CD4-positive, alpha-beta T cell (primary cell): ENCODE measurements around the gene CNTFR. TPM values are rescaled to one million over a fixed set of nuclear protein-coding genes. Genes with fewer than 3 reads are reported as not detected.

Experiments
- ATAC-seq: fragments of 200-7000 bp; cut with Tn5 transposase; one replicate; pipeline ENCODE4 v1.10.0; 2022; ENCODE audit warnings: mild to moderate bottlenecking; ENCODE audit not compliant: poor library complexity
- CTCF ChIA-PET: fragments of 350-600 bp; sonication (Branson Sonifier 250); formaldehyde crosslinking; loops from one replicate; lab custom pipeline; 2021; ENCODE audit warnings: antibody characterized with exemption, inconsistent platforms; lab: Charles Lee
- POLR2A ChIA-PET: fragments of 350-600 bp; sonication (Branson Sonifier 250); formaldehyde crosslinking; loops from one replicate; lab custom pipeline; 2021; ENCODE audit warnings: antibody characterized with exemption, inconsistent platforms; lab: Charles Lee
- DNase-seq, 14 experiments: peaks; one replicate each; pipeline ENCODE4 v3.0.0-alpha.2; 2013 to 2020; ENCODE audit warnings: mixed read lengths in 2 of 14
- H3K27ac ChIP-seq, 2 donors: one replicate each; pipeline versions ENCODE4 v1.5.1 to v1.7.0; 2013; ENCODE audit warnings: low read length in 2 of 2, low read depth in 1 of 2, mild to moderate bottlenecking in 1 of 2
- H3K27me3 ChIP-seq, 2 experiments: 1 replicate in 1 of 2; 2 replicates in 1 of 2; pipeline versions ENCODE4 v1.6.1 to v1.7.0; 2013; ENCODE audit warnings: low read length in 2 of 2, control low read depth in 1 of 2, mild to moderate bottlenecking in 1 of 2, moderate library complexity in 1 of 2; ENCODE audit not compliant: insufficient read depth in 2 of 2, control insufficient read depth in 1 of 2
- H3K36me3 ChIP-seq: one replicate; pipeline ENCODE4 v1.6.1; 2013; ENCODE audit warnings: low read length, control low read depth; ENCODE audit not compliant: insufficient read depth
- H3K4me1 ChIP-seq: one replicate; pipeline ENCODE4 v1.6.1; 2013; ENCODE audit warnings: low read length, control low read depth; ENCODE audit not compliant: insufficient read depth
- H3K4me3 ChIP-seq: one replicate; pipeline ENCODE4 v1.5.1; 2013; ENCODE audit warnings: mild to moderate bottlenecking, low read length, moderate library complexity
- H3K9me3 ChIP-seq, 2 experiments: 1 replicate in 1 of 2; 2 replicates in 1 of 2; pipeline versions ENCODE4 v1.6.1 to v1.7.0; 2013; ENCODE audit warnings: low read length in 2 of 2, mild to moderate bottlenecking in 2 of 2, control low read depth in 1 of 2, moderate library complexity in 1 of 2; ENCODE audit not compliant: control insufficient read depth in 1 of 2, insufficient read depth in 1 of 2
- H3K27ac Mint-ChIP-seq: one replicate; pipeline ENCODE4 v1.8.0; 2020; ENCODE audit warnings: mixed read lengths
- H3K27me3 Mint-ChIP-seq: one replicate; pipeline ENCODE4 v1.8.0; 2021; ENCODE audit warnings: mixed read lengths
- H3K36me3 Mint-ChIP-seq: one replicate; pipeline ENCODE4 v1.8.0; 2021; ENCODE audit warnings: low read depth, mixed read lengths
- H3K4me1 Mint-ChIP-seq: one replicate; pipeline ENCODE4 v1.8.0; 2021; ENCODE audit warnings: low read depth, mixed read lengths
- H3K4me3 Mint-ChIP-seq: one replicate; pipeline ENCODE4 v1.8.0; 2020; ENCODE audit warnings: mild to moderate bottlenecking, mixed read lengths
- H3K9me3 Mint-ChIP-seq: one replicate; pipeline ENCODE4 v1.8.0; 2020; ENCODE audit warnings: mixed read lengths
- CTCF ChIP-seq: fragments of 200-600 bp; IDR thresholded peaks from one replicate; pipeline ENCODE4 v1.8.0; 2022; ENCODE audit warnings: antibody characterized with exemption, mild to moderate bottlenecking
- intact Hi-C, 2 experiments: fragments of 100-400 bp; cut with DNase I in 1 of 2; cut with micrococcal nuclease in 1 of 2; formaldehyde crosslinking; loops; one replicate each; pipeline versions ENCODE4 v1.15.1 to v1.9.0; 2023 to 2025; cut with DNase I, micrococcal nuclease
- total RNA-seq, 174 experiments: library from RNA in 2 of 174; stranded (reverse) in 2 of 174; gene quantifications; one replicate each; pipeline ENCODE4 v1.2.3 and lab custom pipeline; 2021 to 2026

Gene CNTFR
- total RNA-seq, 2 experiments from 2014 or later, result not detected

- no peak for ATAC-seq
- Mint-ChIP-seq H3K27ac (no peak overlapping the region), H3K4me3 (no peak overlapping the region), H3K27me3 (peaks cover 5% of the 10 kb centered on the region), H3K4me1 (peaks cover 18% of the 10 kb centered on the region), H3K36me3 (peaks cover 10% of the 10 kb centered on the region), H3K9me3 (no peaks in the 10 kb centered on the region)
- TF ChIP-seq CTCF, result no peak
- CTCF ChIA-PET, result interaction anchor here (1.9 kb wide), 1 partner anchor 27 kb away, joined by 9 read pairs; no protein-coding TSS in a partner anchor
- Histone ChIP-seq H3K27ac (no peak overlapping the region), H3K4me1 (peaks cover 15% of the 10 kb centered on the region), H3K27me3 (no peaks in the 10 kb centered on the region), H3K36me3 (no peaks in the 10 kb centered on the region), H3K4me3 (no peak overlapping the region), H3K9me3 (peaks cover 0 to 3% of the 10 kb centered on the region in 2 experiments)
- POLR2A ChIA-PET, result no interaction called here
- no peak for DNase-seq
- intact Hi-C loops, result no loop called here
Observed at GRCh38 chr9:34606905-34607304, 17.4 kb upstream of the CNTFR start.

GRCh38 chr9:34606190-34606589, 16.7 kb upstream of the CNTFR start:
- TF ChIP-seq CTCF, result no peak
- peaks cover 5% of the 10 kb centered on the region for H3K27me3 Mint-ChIP-seq

GRCh38 chr9:34603610-34604231, 14.2 kb upstream of the CNTFR start:
- H3K27ac Mint-ChIP-seq, result no peak overlapping the region
- peak; percentile 94 for TF ChIP-seq CTCF
- ATAC-seq, result peak; percentile 98
- H3K4me3 Mint-ChIP-seq, result no peak overlapping the region
- H3K27me3 Mint-ChIP-seq, result peaks cover 5% of the 10 kb centered on the region
- intact Hi-C loops, result no loop called here
- H3K9me3 Mint-ChIP-seq, result no peaks in the 10 kb centered on the region
- no peaks in the 10 kb centered on the region for H3K36me3 ChIP-seq
- no peaks in the 10 kb centered on the region for H3K27me3 ChIP-seq
- DNase-seq, result peak; percentile 70 to 87 (median 78)
- no peaks in the 10 kb centered on the region for H3K4me1 ChIP-seq
- H3K4me3 ChIP-seq, result no peak overlapping the region
- no peaks in the 10 kb centered on the region for H3K4me1 Mint-ChIP-seq
- ChIA-PET CTCF (interaction anchor here (0.7 to 1.7 kb wide), 14 partner anchors 9 to 420 kb away, joined by 3 to 13 read pairs (median 4); partner anchors contain the start of genes ARID3C, DCTN3 and SIGMAR1), POLR2A (interaction anchor here (1.2 to 1.3 kb wide), 2 partner anchors 12 to 59 kb away, joined by 3 read pairs; no protein-coding TSS in a partner anchor)
- no peaks in the 10 kb centered on the region for H3K36me3 Mint-ChIP-seq
- no peaks in the 10 kb centered on the region for H3K9me3 ChIP-seq
- no peak overlapping the region for H3K27ac ChIP-seq

More at GRCh38 chr9:34606190-34606589, 16.7 kb upstream of the CNTFR start:
- no peak for ATAC-seq
- Histone ChIP-seq H3K4me3 (no peak overlapping the region), H3K9me3 (peaks cover 0 to 3% of the 10 kb centered on the region in 2 experiments), H3K27ac (no peak overlapping the region), H3K36me3 (no peaks in the 10 kb centered on the region), H3K27me3 (no peaks in the 10 kb centered on the region), H3K4me1 (peaks cover 8% of the 10 kb centered on the region)
- H3K4me3 Mint-ChIP-seq, result no peak overlapping the region
- intact Hi-C loops, result no loop called here
- ChIA-PET CTCF (interaction anchor here (1.9 kb wide), 1 partner anchor 28 kb away, joined by 9 read pairs; no protein-coding TSS in a partner anchor), POLR2A (no interaction called here)
- peaks cover 11% of the 10 kb centered on the region for H3K4me1 Mint-ChIP-seq
- H3K27ac Mint-ChIP-seq, result no peak overlapping the region
- DNase-seq, result no peak
- H3K36me3 Mint-ChIP-seq, result peaks cover 4% of the 10 kb centered on the region
- H3K9me3 Mint-ChIP-seq, result no peaks in the 10 kb centered on the region
